Measurements from ENCODE around the gene PABPC3. TPM values are rescaled to one million over a fixed set of nuclear protein-coding genes. Genes with fewer than 3 reads are reported as not detected.

PABPC3 gene
- total RNA-seq (2014; rRNA removed; shearing (Covaris generic)) = 0.12 and 0.24 TPM in 2 replicates

DNA sequence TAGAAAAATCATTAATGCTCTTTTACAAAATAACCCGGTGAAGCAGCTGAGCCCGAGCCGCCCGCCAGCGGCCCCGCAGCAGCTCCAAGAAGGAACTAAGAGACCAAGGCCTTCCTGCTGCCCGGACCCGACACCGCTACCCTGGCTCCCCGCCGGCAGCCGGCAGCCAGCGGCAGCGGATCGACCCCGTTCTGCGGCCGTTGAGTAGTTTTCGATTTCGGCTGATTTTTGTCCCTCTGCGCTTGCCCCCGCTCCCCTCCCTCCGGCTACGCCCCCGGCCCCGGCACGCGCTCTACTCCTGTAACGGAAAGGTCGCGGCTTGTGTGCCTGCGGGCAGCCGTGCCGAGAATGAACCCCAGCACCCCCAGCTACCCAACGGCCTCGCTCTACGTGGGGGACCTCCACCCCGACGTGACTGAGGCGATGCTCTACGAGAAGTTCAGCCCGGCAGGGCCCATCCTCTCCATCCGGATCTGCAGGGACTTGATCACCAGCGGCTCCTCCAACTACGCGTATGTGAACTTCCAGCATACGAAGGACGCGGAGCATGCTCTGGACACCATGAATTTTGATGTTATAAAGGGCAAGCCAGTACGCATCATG, at the start of gene PABPC3:
TSS of gene PABPC3 (plus strand) at position 286 of the 603 bp plus-strand sequence. CDS start at position 349, 63 bp downstream.
- in situ Hi-C loops (cut with HindIII; ENCODE audit: low sequenced_read_pairs) = no loop called here
- no peak for DNase-seq (ENCODE audit: low spot score)

DNA sequence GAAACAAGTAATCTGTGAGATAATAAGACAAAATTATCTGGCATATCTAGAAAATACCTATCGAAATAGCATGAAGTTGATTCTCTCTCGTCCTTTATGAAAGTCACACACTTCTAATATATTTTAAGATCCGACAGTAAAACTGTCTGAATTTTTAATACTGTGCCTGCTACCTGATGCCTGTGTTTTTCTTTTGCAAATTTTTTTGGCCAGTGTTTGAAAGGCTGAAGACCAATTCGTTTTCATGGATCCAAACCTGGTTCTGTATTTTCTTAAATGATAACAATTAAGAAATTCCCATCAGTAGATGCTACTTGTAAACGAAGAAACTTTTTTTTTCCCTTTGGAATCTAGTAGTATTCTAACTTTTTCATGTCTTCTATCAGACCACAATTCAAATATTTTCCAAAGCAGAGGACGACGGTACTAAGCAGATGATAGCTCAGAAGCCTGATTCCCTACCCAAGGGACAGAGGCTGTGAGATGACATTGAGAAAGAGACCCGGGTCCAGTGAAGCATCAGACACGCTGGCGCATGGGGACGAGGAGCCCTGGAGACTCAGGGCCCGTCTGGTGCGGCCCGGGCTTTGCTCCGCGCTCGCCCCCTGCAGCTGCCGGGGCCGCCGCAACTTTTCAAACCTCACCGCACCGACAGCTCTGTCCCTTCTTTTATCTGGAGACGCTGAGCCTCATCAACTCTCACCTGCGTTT, 49.5 kb upstream of the PABPC3 start:
- in situ Hi-C loops (cut with HindIII; ENCODE audit: low sequenced_read_pairs) = no loop called here
- DNase-seq (ENCODE audit: low spot score) = no peak

DNA sequence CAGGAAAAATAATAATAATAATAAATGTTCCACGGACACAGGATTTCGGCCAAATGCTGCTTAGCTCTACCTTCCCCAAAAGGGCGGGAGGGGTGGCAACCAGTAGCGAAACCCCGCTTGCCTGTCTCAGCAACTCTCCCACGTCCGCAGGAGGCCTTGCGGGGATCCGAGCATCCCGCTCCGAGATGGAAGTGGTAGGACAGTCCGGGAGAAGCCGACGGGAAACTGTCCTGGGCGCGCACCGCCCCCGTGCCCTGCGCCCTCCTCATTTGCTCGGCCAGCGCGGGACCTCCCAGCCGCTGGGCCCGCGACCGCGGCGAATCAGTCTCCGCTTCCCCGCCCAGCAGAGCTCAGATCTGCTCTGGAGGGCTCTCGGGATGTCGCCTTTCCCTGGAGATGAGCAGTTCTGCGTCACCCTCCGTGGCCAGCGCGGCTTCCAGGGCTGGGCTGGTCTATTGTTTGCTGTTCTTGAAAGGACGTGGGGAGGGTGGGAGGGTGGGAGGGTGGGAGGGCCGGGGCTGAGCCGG, 48.9 kb upstream of the PABPC3 start:
- DNase-seq (ENCODE audit: low spot score) = peak; percentile 9
- in situ Hi-C loops (cut with HindIII; ENCODE audit: low sequenced_read_pairs) = no loop called here

DNA sequence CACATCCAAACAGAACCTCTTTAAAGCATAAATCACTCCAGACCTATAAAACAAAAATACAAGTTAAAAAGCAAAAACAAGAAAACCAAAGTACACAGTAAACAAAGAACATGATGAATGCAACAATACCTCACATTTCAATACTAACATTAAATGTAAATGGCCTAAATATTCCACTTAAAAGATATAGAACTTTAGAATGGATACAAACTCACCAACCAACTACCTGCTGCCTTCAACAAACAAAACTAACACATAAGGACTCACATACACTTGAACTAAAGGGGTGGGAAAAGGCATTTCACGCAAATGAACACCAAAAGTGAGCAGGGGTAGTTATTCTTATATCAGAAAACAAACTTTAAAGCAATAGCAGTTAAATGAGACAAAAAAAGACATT, 44.9 kb upstream of the PABPC3 start:
- in situ Hi-C loops (cut with HindIII; ENCODE audit: low sequenced_read_pairs) = no loop called here
- DNase-seq (ENCODE audit: low spot score) = no peak

DNA sequence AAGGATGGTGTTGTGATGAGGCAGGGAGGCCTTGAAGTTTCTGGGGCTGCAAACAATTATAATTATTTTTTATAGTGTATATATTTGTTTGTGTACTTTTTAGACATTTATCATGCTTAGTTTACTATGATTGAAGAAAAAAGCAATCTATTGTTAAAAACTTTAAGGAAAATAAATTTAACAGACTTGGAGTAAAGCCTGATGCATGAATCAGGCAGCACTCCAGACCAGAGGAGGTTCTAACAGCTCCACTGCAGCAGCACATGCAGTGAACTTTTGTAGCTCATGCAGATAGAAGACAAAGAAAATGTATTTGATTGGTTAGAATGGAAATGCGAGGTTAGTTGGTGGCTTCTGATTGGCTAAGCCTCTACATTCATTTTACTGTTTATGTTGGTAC, 36.8 kb upstream of the PABPC3 start:
- no peak for DNase-seq (ENCODE audit: low spot score)
- in situ Hi-C loops (cut with HindIII; ENCODE audit: low sequenced_read_pairs) = no loop called here

DNA sequence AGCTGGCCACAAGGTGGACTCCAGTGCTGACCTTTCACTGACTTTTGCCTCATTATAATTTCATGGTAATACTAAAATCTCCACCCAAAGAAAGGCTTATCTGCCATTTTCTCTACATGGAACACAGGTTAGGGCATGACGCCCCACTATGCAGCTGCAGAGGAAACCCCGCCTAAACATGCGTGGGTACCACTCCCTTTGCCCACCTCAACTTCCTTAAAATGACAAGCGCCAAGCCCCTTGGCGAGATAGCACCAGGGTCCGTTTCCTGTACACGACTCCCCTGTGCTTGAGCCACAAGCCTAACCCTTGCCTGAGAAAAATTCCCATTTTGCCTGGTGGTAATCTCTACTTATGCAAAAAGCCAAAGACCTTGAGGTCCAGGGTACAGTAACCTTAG, 36.0 kb upstream of the PABPC3 start:
- in situ Hi-C loops (cut with HindIII; ENCODE audit: low sequenced_read_pairs) = no loop called here

DNA sequence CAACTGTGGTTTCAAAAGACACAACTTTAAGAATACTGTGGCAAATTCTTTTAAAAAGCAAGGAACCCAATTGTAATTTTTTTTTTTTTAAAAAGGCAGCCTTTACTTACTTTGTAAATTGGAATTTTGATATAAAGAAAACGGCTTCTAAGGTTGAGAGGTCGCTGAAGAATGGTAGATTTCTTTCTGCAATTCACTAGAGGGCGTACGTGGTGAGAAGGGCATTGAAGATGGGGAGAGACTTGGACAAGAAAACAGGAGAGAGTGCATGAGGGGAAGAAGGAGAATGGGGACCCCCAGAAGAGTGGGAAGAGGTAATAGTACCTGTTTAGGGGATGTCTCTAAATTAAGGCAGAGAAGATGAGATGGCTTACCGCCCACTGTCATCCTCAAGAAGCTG, 33.5 kb upstream of the PABPC3 start:
- no peak for DNase-seq (ENCODE audit: low spot score)
- in situ Hi-C loops (cut with HindIII; ENCODE audit: low sequenced_read_pairs) = no loop called here

More for the DNA sequence above, 36.0 kb upstream of the PABPC3 start:
- DNase-seq (ENCODE audit: low spot score) = no peak

DNA sequence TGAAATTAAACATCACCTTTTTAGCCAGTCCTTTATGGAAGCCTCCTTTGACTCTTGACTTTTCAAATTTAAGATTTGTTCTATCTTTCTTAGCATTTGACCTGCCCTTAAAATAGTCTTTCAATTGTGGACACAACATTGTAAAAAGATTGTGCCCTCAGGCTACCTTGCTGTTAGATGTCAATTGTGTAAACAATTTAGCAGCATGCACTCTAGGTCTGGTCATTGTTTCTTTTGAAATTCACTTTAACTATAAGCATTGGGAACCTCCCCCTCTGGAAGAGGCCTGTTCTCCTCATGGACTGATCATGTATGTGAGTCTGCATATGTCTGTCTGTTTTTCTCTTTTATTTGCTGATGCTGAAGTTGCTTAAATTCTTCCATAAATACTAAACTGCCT, 31.5 kb upstream of the PABPC3 start:
- in situ Hi-C loops (cut with HindIII; ENCODE audit: low sequenced_read_pairs) = no loop called here
- DNase-seq (ENCODE audit: low spot score) = no peak

DNA sequence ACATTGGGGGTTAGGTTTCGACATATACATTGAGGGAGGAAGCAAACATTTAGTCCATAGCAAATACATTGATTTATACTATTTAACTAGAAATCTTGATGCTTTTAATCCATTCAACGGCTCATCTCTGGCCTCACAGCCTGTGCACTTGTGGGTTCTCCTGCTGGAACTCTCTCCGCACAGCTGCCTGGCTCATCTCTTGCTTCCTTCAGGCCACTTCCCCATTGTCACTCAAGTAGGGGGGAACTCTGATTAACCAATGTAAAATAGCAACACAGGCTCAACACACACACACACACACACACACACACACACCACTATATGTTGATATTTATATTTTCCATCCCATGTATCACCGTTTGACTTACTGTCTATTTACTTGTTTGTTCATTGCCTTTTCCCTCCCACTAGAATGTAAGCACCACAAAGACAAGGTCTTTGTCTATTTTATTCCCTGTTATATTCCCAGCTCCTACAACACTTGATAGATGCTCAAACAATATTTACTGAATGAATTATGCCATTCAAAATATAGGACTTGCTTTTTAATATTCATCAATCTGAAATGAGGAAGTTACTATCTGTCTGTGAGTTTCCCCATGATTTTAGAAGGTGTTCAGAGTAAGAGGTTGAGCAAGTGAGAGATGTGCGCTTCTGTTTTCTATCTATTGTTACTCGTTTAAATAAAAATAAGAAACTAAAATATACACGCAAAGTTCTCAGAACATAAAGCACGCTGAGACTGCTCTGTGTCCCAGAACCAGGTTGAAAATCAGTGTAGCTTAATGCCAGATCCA, 29.8 kb upstream of the PABPC3 start:
- in situ Hi-C loops (cut with HindIII; ENCODE audit: low sequenced_read_pairs) = no loop called here
- no peak for DNase-seq (ENCODE audit: low spot score)

DNA sequence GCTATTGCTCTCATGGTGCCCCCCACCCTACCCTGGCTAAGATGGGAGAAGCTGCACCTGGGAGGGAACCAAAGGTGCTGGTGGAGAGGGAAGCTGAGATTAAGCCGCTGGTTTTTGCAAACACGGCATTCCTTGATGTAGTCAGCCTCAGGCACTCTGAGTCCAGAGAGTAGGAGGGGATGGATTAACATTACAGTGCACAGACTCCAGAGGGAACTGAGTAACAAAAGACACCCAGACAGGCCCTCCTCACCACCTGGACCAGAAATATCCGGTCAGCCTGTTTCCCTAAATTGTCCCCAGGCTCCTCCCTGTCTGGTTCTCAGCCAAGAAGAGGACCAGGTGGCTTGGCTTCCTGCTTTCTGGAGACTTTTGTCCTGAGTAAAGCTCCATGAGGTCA, 28.9 kb upstream of the PABPC3 start:
- DNase-seq (ENCODE audit: low spot score) = no peak
- in situ Hi-C loops (cut with HindIII; ENCODE audit: low sequenced_read_pairs) = no loop called here

DNA sequence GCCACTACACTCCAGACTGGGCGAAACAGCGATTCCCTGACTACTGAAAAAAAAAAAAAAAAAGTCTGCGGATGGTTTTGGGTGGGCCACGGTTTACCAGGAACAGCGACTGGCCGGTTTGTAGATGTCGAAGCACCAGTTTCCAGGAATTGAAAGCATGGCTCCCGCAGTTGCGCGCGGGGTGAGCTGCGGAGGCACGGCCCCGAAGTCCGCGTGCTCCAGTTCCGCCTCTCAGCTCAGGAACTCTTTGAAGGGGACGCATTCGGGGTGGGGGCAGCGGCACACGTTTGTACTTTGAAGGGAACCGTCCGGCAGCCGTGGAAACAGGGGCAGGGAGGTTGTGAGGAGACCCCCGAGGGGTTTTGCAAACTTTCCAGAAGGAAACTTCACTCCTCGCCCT, 27.1 kb upstream of the PABPC3 start:
- in situ Hi-C loops (cut with HindIII; ENCODE audit: low sequenced_read_pairs) = no loop called here
- no peak for DNase-seq (ENCODE audit: low spot score)

DNA sequence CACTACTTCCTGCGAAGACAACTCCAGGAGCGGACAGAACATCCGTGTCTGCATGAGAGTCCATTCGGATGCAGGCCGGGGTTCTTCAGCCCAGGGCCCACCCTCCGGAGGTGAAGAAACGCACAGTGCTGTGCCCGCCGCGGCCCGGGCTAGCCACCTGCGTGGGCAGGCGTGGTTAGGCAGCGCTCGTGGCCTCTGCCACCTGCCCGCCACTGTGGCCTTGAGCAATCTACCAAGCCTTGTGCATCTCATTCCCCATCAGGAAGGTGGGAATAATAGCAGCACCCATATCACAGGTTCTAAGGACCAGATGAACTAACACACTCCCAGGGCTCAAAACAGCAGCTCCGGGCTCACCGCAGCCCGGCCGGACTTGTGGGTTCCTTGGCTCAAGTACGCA, 26.7 kb upstream of the PABPC3 start:
- DNase-seq (ENCODE audit: low spot score) = no peak
- in situ Hi-C loops (cut with HindIII; ENCODE audit: low sequenced_read_pairs) = no loop called here

DNA sequence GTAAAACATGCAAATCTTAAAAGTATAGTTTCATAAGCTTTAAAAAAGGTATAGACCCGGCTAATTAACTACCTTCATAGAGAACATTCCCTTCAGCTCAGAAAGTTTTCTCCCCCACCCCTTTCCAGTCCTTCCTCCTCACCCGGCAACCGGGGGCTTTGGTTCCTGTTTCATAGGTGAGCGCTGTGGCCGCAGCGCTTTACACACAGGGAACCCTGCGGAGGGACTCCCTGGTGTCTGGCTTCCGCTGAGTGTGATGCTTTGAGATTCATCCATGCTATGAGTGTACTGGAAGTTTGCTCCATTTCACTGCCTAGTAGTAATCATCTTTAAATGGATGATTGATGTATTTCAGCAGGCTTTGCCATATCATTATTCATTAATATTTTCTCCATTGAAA, 26.0 kb upstream of the PABPC3 start:
- in situ Hi-C loops (cut with HindIII; ENCODE audit: low sequenced_read_pairs) = no loop called here
- DNase-seq (ENCODE audit: low spot score) = no peak

DNA sequence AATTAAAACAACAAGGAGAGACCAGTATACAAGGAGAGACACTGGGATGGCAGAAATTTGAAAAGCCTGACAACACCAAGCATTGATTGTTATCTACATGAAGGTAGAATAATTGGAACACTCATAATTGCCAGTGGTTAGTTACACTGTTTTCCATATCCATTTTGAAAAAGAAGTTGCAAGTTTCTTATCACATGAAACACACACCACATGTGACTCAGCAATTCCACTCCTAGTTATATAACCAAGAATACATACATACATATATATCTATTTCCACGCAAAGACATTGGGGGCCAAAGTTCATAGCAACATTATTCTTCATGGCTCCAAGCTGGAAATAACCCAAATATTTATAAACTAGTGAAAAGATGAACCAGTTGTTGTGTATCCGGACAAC, 15.2 kb upstream of the PABPC3 start:
- in situ Hi-C loops (cut with HindIII; ENCODE audit: low sequenced_read_pairs) = no loop called here
- no peak for DNase-seq (ENCODE audit: low spot score)

DNA sequence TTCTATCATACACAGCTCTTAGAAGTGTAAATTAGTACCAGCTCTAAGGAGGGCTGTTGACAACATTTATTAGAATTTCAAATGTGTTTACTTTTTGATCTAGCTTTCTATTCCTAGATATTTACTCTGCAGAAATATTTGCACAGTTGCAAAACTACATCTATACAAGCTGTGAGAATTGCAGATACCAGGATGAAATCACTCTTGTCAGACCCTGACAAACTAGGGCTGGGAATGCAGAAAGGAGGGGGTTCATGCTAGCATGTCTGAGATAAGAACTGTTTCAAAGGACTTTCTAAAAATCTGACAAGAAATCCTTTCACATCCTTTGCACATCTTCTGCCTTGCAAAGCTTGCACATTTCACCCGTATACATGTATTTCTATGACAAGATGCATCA, 11.8 kb upstream of the PABPC3 start:
- no peak for DNase-seq (ENCODE audit: low spot score)
- in situ Hi-C loops (cut with HindIII; ENCODE audit: low sequenced_read_pairs) = no loop called here

DNA sequence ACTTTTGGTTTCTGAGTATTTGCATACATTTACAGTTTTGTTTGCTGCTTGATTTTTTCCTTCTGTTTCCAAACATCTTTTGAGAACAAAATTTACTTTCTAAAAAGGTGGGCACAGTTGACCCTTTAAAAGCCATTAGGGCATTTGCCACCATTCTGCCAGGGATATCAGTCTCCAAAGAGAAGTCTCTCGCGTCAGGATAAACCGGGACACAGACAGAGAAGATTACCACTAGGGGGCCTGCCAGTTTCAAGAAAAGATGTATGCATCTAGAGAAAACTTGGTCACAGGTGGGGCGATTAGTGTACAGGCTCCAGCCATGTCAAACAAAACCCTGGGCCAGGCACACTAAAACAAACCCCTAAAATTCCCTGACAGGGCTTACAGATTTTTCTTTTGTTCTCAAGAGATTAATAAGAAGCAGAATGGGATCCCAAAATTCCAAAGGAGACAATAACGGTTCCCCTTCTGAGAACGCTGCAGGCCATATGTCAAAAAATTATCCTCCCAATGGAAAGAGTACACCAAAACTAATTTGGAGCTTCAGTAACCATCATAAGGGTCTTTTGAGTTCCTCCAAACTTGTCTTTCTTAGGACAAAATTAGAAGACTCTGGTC, 10.7 kb upstream of the PABPC3 start:
- peak; percentile 87 for DNase-seq (ENCODE audit: low spot score)
- in situ Hi-C loops (cut with HindIII; ENCODE audit: low sequenced_read_pairs) = no loop called here

DNA sequence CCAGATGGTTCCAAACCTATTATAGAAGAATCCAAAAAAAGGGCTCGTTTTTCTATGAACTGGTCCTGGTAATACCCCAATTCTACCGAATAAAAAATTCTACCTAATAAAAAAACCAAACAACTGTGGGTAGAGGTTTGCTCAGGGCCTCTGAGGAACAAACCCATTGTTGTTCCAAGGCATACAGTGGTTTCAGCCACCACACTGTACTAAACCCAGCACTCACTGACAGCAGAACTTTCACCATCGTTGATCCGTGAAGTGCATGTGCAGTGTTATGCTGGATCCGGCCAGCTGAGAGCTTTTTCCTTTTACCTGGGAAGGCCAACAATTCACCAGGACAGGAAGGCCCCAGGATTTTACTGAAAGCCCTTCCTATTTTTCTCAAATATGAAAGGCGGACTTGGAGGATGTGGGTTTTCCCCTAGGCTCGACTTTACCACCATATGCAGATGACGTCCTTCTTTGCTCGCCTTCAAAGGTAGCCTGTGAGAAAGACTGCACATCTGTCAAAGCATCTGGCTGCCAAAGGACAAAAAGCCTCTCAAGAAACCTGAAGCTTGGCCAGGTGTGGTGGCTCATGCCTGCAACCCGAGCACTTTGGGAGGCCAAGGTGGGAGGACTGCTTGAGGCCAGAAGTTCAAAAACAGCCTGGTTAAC, 7.2 kb upstream of the PABPC3 start:
- in situ Hi-C loops (cut with HindIII; ENCODE audit: low sequenced_read_pairs) = no loop called here
- no peak for DNase-seq (ENCODE audit: low spot score)

DNA sequence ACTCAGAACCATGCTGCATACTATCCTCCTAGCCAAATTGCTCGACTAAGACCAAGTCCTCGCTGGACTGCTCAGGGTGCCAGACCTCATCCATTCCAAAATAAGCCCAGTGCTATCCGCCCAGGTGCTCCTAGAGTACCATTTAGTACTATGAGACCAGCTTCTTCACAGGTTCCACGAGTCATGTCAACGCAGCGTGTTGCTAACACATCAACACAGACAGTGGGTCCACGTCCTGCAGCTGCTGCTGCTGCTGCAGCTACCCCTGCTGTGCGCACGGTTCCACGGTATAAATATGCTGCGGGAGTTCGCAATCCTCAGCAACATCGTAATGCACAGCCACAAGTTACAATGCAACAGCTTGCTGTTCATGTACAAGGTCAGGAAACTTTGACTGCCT, 1.5 kb downstream of the PABPC3 start:
- in situ Hi-C loops (cut with HindIII; ENCODE audit: low sequenced_read_pairs) = no loop called here

DNA sequence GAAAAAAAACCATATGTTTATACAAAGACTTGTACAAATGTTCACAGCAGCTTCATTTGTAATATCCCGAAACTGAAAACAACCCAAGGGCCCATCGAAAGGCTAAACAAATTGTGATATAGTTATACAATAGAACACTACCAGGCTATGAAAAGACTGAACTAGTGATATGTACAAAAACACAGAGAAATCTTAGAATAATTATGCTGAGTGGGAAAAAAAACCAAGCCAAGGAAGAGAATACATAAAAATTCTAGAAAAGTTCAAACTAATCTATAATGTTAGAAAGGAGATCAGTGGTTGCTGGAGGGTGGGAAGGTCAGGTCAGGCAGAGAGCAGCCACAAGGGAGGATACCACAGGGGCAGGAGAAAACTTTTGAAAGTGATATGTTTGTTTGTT, 7.8 kb downstream of the PABPC3 start:
- in situ Hi-C loops (cut with HindIII; ENCODE audit: low sequenced_read_pairs) = no loop called here
- no peak for DNase-seq (ENCODE audit: low spot score)

More for the DNA sequence above, 1.5 kb downstream of the PABPC3 start:
- DNase-seq (ENCODE audit: low spot score) = no peak

All from G401 (cell line).